ENCODE measurements around the gene NINJ1.

- TF ChIP-seq CREB1 (IDR thresholded peaks at IDR 0.05) (no peak), CTCF (IDR thresholded peaks at IDR 0.05; ENCODE audit: control extremely low read depth in 1 of 3, insufficient read depth in 1 of 3, low read depth in 1 of 3, low read length in 3 of 3) (no peak), TCF12 (IDR thresholded peaks at IDR 0.05; ENCODE audit: low read depth, low read length) (no peak), POLR2A (IDR thresholded peaks at IDR 0.05; ENCODE audit: control extremely low read depth in 1 of 2, low read depth in 2 of 2, low read length in 2 of 2) (no peak), SP1 (IDR thresholded peaks at IDR 0.05; ENCODE audit: low read depth, low read length) (no peak), RFX5 (IDR thresholded peaks at IDR 0.05; ENCODE audit: borderline replicate concordance, low read depth, low read length) (no peak), CEBPB (IDR thresholded peaks at IDR 0.05; ENCODE audit: low read depth, low read length) (no peak), RNF2 (IDR thresholded peaks at IDR 0.05; ENCODE audit: borderline replicate concordance, low read depth, low read length, missing control alignments, poor library complexity, severe bottlenecking) (no peak), NRF1 (IDR thresholded peaks at IDR 0.05; ENCODE audit: low read depth, low read length) (no peak), RBBP5 (IDR thresholded peaks at IDR 0.05; ENCODE audit: borderline replicate concordance, low read depth, low read length) (no peak)
- TF ChIP-seq, protein P1, sequence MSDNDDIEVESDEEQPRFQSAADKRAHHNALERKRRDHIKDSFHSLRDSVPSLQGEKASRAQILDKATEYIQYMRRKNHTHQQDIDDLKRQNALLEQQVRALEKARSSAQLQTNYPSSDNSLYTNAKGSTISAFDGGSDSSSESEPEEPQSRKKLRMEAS (IDR thresholded peaks at IDR 0.05) = no peak
These were observed 40.7 kb downstream of the NINJ1 start for GRCh38 chr9:93093127-93093876.

Data from H1 (cell line).